Pancreas (tissue), 10 donors: ENCODE data around the gene CEND1. TPM values are rescaled to one million over a fixed set of nuclear protein-coding genes. Genes with fewer than 3 reads are reported as not detected.
A peak's percentile ranks its signal among the peaks of the same experiment; 100 is the strongest.

Experiments
- ATAC-seq, 4 donors: fragments of 200-7000 bp; cut with Tn5 transposase; one replicate each; pipeline versions ENCODE4 v1.8.0 to v1.9.1; 2020; ENCODE audit warnings: mild to moderate bottlenecking in 4 of 4, moderate library complexity in 4 of 4
- DNase-seq, 6 donors: peaks; one replicate each; pipeline ENCODE4 v3.0.0-alpha.2; 2020
- FAIRE-seq: peaks from 2 replicates; lab custom pipeline; 2012; peaks lifted over from hg19 to GRCh38; lab: Jason Lieb, UNC
- H3K27ac ChIP-seq, 4 donors: fragments of 200-600 bp; sonication (generic); 1 replicate in 3 of 4; 2 replicates in 1 of 4; pipeline versions ENCODE4 v1.5.0 to v1.8.0; 2020
- H3K27me3 ChIP-seq, 4 donors: fragments of 200-600 bp; one replicate each; pipeline ENCODE4 v1.8.0; 2021
- H3K36me3 ChIP-seq, 3 donors: fragments of 200-600 bp; sonication (generic) in 1 of 3; one replicate each; pipeline versions ENCODE4 v1.5.0 to v1.8.0; 2020 to 2021
- H3K4me1 ChIP-seq, 3 donors: fragments of 200-600 bp; one replicate each; pipeline ENCODE4 v1.8.0; 2021
- H3K4me3 ChIP-seq, 4 donors: fragments of 200-600 bp; sonication (generic) in 2 of 4; one replicate each; pipeline versions ENCODE4 v1.5.0 to v1.8.0; 2020 to 2021
- H3K9me3 ChIP-seq, 4 donors: fragments of 200-600 bp; one replicate each; pipeline ENCODE4 v1.8.0; 2021
- WGBS, 2 donors: extraction: QIAGEN DNeasy Blood & Tissue Kit; methylation state at CpG; one replicate each; pipeline ENCODE4 v1.1.7; 2013; 5-methylcytosine and 5-hydroxymethylcytosine counted together
- intact Hi-C, 3 donors: fragments of 100-400 bp; cut with DNase I; formaldehyde crosslinking; loops; one replicate each; pipeline versions ENCODE4 v1.11.1 to v1.14.2; 2022
- polyA plus RNA-seq, 2 donors: library from polyadenylated mRNA; stranded (reverse); fragments of 200-250 nt; gene quantifications; one replicate each; pipeline ENCODE4 v1.2.3, GENCODE V29; 2013
- total RNA-seq, 6 donors: library from RNA; stranded (reverse); fragmentation: NEBNext Ultra II Directional in 4 of 6; extraction: Animal tissue kit (Norgen Biotek cat#: 25700) in 4 of 6; gene quantifications; one replicate each; pipeline versions ENCODE4 v1.2.1 to v1.2.4, GENCODE V29; 2021 to 2023
- TF ChIP-seq, protein P1 (sequence below), 4 donors: fragments of 200-600 bp; sonication (generic) in 3 of 4; IDR thresholded peaks; one replicate each; pipeline versions ENCODE4 v1.5.0 to v1.8.0; 2021; ENCODE audit warnings: antibody characterized with exemption in 4 of 4
- donor health status: healthy with polysubstance abuse.
- donor health status: DM: no; HTN: no; CAD: no; lungs with moderate emphysema.
- donor health status: DM: no; HTN: no; CAD: no.
- donor health status: control.
- donor health status: control.
- donor health status: Bipolar disorder and iron deficiency.
- donor health status: DM: yes; HTN: yes; CAD: no.
- donor health status: DM: no; HTN: no; CAD: no.
- donor health status: DM: no; HTN: no; CAD: no.
- donor health status: DM: yes; HTN: yes; CAD: no.

Gene CEND1
- total and polyA plus RNA-seq, 8 donors: 0.12 to 0.42 (median 0.27) TPM; not detected in 5

DNA sequence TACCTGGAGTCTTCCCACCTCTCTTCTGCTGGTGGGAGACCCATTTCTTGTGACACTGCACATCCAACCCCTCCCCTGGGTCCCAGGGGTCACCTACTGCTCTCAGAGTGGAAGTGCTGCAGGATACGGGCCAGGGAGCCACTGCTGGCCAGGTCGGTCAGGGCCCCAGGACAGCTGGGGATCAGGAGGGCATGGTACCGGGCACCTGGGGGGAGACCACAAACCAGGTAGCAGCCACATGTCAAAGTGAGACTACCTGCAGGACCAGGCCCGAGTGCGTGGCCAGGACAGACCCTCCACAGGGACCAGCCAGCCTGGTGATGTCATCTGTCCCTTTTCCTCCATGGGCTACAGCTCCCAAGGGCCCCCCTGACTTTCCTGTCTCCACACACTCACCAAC, 16.5 kb downstream of the CEND1 start:
- no peak for FAIRE-seq
- WGBS, 2 donors: 94% methylated on average over 5 of the region's 5 CpGs
- intact Hi-C loops: no loop called here

DNA sequence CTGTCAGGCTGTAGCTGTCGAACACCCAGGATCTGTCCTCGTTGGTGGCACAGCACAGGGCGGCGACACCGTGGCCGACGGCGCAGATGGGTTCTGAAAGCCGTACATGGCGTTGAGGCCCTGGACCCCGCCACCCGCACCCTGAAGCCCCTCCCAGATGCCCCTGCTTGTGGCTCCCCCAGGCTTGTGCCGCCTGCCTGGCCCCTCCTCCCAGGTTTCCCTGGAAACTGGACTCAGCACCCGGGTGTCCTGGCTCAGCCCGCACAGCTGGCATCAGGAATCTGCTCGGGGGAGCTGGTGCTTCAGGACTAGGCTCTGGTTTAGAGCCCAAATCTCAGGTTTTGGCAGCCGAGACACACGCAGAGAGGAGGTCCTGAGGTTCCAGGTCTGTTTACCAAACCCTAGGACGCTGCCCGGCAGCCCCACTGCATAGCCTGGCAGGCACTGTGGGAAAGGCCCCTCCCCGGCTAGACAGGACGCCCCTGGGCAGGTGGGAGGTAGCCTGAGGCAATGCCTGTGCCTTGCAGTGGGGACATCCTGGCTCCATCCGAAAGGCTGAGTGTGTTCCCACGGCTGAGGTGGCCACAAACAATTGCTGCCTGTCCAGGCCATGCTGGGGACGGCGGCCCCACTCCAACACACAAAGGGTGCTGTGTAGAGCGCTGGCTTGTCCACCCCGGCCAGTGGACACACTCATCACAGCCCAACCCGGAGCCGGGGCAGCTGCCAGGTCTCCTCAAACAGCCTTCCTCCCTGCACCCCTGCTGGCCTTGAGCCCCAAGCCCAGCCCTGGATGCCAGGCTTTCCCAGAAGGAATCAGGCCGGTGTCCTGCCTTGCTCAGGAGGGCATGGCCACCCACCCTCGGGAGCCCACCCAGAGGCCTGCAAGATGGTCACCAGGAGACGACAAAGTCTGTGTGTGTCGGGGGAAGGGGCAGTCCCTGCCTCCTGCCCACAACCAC, 17.2 kb downstream of the CEND1 start:
- no peaks in the 10 kb centered on the region for H3K9me3 ChIP-seq
- TF ChIP-seq, protein P1, sequence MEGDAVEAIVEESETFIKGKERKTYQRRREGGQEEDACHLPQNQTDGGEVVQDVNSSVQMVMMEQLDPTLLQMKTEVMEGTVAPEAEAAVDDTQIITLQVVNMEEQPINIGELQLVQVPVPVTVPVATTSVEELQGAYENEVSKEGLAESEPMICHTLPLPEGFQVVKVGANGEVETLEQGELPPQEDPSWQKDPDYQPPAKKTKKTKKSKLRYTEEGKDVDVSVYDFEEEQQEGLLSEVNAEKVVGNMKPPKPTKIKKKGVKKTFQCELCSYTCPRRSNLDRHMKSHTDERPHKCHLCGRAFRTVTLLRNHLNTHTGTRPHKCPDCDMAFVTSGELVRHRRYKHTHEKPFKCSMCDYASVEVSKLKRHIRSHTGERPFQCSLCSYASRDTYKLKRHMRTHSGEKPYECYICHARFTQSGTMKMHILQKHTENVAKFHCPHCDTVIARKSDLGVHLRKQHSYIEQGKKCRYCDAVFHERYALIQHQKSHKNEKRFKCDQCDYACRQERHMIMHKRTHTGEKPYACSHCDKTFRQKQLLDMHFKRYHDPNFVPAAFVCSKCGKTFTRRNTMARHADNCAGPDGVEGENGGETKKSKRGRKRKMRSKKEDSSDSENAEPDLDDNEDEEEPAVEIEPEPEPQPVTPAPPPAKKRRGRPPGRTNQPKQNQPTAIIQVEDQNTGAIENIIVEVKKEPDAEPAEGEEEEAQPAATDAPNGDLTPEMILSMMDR (IDR thresholded peaks at IDR 0.05): no peak
- H3K36me3 ChIP-seq: peaks cover 0 to 26% (median 0%) of the 10 kb centered on the region in 3 donors
- intact Hi-C loops: no loop called here
- no peak overlapping the region for H3K27ac ChIP-seq
- FAIRE-seq (no peak), ATAC-seq (no peak), DNase-seq (peak in 2 of 6 donors; percentile 52 to 76)
- no peak overlapping the region for H3K4me3 ChIP-seq
- peaks cover 0 to 8% (median 6%) of the 10 kb centered on the region in 3 donors for H3K4me1 ChIP-seq
- H3K27me3 ChIP-seq: no peaks in the 10 kb centered on the region
- WGBS, 2 donors: 81 to 84% methylated on average over 34 of the region's 34 CpGs

More for the DNA sequence above, 16.5 kb downstream of the CEND1 start:
- ATAC-seq: no peak
- Histone ChIP-seq H3K36me3 (peaks cover 0 to 26% (median 0%) of the 10 kb centered on the region in 3 donors), H3K27me3 (no peaks in the 10 kb centered on the region), H3K27ac (no peak overlapping the region), H3K4me3 (no peak overlapping the region), H3K9me3 (no peaks in the 10 kb centered on the region), H3K4me1 (peaks cover 0 to 14% (median 6%) of the 10 kb centered on the region in 3 donors)
- DNase-seq: peak in 1 of 6 donors; percentile 55
- TF ChIP-seq, protein P1 (IDR thresholded peaks at IDR 0.05): no peak

DNA sequence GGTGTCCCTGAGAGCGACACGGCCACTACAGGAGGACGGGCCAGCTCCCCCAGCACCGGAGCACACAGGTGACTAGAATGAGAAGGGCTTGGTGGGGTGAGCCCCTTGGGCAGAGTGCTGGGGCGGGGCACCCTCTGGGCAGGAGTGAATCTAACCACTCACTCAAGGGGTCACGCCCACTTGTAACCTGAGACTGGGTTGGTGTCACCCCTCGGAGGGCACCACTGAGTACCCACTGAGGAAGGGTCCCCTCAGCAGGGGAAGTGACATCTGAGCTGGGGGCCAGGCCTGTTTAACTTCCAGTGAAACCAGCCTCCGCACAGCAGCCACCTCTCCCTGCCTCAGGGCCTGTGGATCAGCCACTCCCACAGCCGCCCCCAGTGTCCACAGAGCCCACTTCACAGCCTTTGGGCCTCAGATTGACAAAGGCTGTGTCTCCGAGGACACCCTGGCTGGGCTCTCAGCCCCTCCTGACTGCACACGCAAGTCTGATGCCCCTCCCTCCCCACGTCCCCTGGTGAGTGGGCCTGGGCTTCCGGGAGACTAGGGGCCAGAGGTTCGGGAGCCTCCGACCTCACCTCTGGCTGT, 18.2 kb downstream of the CEND1 start:
- Histone ChIP-seq H3K9me3 (no peaks in the 10 kb centered on the region), H3K27ac (no peak overlapping the region), H3K4me1 (peaks cover 0 to 8% (median 6%) of the 10 kb centered on the region in 3 donors), H3K27me3 (no peaks in the 10 kb centered on the region), H3K36me3 (peaks cover 0 to 26% (median 0%) of the 10 kb centered on the region in 3 donors), H3K4me3 (no peak overlapping the region)
- FAIRE-seq: no peak
- TF ChIP-seq, protein P1 (IDR thresholded peaks at IDR 0.05): no peak
- peak in 1 of 6 donors; percentile 62 for DNase-seq
- WGBS, 2 donors: 86 to 91% methylated on average over 15 of the region's 15 CpGs
- no peak for ATAC-seq
- intact Hi-C loops: no loop called here

DNA sequence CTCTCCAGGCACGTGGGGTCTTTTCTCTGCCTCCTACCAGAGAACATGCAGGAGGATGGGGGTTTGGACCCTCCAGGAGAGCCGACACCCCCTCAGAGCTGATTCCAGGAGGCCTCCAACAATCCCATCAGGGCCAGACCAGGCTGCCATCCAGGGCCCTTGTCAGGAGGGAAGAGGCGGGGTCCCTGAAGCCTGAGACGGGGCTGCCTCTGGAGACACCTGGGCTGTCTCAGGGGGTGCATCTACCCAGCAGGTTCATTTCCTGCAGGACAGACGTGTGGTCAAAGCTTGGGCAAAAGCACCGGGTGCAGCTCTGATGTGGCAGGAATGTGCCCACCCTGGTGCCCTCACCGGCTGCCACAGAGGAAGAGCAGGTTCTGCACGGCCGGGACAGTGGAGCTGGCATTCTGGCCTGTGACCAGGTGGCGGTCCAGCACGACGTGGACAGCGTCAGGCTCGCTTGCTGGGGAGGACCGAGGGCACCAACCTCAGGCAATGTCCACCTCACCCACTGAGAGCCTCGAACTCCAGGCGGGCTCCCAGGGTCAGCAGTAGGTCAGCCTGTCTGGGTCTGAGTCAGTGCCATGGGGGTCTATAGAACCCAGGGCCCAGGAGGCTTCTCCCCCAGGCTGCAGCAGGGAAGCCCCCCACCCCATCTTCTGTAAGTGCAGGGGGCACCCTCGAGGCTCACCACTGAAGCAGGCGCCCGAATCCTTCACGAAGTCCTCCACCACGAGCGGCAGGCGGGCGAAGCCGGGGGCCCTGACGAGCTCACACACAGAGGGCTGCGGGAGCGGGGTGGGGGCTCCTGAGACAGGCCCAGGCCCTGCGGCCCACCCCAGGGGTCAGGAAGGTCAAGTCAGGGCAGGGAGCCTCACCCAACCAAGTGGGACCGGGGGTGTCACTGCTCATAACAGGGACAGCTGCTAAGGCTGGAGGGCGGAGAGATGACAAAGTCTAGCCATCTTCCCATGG, 19.0 kb downstream of the CEND1 start:
- Histone ChIP-seq H3K4me3 (no peak overlapping the region), H3K9me3 (no peaks in the 10 kb centered on the region), H3K4me1 (peaks cover 0 to 5% (median under 1%) of the 10 kb centered on the region in 3 donors), H3K27me3 (no peaks in the 10 kb centered on the region), H3K27ac (no peak overlapping the region), H3K36me3 (peaks cover 0 to 26% (median 0%) of the 10 kb centered on the region in 3 donors)
- no peak for FAIRE-seq
- peak in 3 of 6 donors; percentile 40 to 82 (median 52) for DNase-seq
- intact Hi-C loops: no loop called here
- no peak for ATAC-seq
- TF ChIP-seq, protein P1 (IDR thresholded peaks at IDR 0.05): no peak
- 92 to 95% methylated on average over 32 of the region's 32 CpGs for WGBS, 2 donors
